ENCODE results near the gene SPDYE4. TPM values are rescaled to one million over a fixed set of nuclear protein-coding genes. Genes with fewer than 3 reads are reported as not detected.

The SPDYE4 gene
- total RNA-seq, 1 donor from 2014 or later: not detected

DNA sequence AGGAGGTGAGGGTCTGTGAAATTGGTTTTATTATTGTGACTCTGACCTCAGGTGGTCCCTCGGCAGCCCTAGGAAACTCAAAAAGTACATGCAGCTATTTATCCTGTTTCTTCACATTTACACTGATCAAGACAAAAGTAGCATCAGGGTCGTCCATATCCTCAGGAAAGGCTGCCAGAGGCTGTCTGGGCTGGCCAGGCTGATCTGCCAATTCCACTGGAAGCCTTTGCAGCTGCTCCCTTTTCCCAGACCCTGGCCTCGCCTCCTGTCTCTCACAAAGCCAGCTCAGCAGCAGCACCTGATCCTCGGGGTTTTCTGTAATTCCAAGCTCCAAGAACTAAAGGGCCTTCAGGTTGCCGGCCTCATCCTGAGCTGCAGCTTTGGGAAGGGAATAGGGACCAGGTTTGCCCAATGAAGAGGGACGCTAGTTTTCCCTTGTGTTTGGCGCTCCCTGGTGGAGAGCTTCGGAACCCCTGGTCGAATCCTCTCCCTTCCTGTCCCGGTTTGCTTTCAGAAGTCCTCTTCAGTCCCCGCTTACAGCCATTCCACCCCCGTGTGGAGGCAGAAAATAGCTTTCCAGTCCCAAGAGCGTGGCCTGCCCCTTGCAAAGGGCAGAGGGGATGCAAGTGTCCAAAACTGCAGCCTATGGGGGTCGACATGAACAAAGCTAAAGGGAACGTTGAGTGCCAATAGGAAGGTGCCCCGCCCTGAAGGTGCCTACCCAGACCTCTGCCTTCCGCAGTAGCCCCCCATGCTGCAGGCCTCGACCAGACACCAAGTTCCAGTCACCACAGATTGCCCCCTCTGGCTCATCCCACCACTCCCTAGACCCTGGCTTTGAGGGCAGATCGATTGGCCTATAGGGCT lies 27.4 kb upstream of the SPDYE4 start:
- peak; percentile 25 for DNase-seq (ENCODE audit: extremely low read depth, low read depth, low spot score)

DNA sequence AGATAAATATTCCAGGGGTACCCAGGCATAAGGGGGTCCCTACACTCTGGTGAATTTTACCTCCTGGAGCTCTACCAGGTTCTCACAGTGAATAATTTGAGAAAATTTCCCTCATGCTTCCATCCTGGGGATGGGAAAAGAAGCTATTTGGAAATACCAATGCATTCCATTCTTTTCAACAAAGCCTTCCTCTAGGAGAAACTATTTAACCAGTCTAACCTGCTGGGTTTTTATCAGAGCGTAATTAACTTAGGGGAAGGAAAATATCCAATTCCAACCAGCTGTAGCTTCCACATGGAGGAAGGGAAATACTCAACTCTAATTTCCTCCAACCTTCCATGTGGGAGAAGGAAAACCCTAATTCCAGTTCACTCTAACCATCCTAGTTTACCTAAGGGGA lies 23.8 kb upstream of the SPDYE4 start:
- DNase-seq (ENCODE audit: extremely low read depth, low read depth, low spot score): no peak

DNA sequence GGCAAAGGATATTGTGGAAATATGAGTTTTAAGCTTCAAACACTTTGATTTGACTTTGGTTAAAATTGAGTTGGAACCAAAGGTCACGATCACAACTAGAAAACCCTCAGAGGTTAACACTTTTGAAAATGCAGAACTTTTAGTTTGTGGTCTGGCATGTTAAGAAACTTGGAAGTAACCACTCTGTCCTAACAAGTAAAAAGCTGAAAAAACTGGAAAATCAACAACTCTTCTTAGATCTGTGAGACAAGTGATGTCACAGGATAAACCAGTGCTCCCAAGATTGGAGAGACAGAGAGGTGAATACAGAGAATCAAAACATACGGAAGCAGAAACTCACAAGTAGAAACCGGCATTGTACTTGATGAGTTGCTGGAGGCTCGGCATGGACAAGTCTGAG lies 23.4 kb upstream of the SPDYE4 start:
- no peak for DNase-seq (ENCODE audit: extremely low read depth, low read depth, low spot score)

DNA sequence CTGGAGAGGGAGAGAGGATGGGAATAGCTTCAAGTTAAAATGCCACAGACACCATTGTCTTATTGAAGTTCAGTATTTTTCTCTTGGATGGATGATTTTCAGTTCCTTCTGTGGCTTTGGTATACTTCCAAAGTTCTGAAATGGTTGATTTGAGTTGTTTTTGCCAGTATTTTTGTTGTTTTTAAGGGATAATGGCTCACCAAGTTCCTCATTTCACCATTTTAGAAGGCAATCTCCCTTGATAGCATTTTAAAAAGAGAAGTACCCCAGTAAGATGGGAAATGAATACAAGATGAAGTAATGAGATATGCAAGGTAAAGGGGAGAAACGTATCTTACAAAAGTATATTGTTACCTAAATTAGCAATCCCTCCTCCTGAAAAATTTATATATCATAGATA lies 18.5 kb upstream of the SPDYE4 start:
- DNase-seq (ENCODE audit: extremely low read depth, low read depth, low spot score): no peak

DNA sequence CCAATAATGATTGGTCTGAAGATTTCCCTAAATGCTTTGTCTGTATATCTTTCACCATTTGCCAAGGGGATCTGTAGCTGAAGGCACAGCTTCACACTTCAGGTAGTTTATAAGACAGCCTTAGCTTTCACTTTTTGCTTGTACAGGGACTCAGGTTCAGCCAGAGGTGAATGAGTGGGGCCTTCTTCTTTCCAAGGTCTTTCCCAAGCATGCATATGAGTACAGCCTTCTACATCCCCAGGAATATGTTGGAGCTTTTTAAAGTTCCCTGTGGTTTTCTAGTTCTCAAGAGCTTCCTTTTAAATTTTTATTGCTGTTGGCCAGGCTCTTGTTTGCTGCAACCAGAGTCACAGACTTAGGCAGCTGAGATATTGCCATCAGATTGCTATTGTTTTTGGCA lies 17.9 kb upstream of the SPDYE4 start:
- DNase-seq (ENCODE audit: extremely low read depth, low read depth, low spot score): no peak

DNA sequence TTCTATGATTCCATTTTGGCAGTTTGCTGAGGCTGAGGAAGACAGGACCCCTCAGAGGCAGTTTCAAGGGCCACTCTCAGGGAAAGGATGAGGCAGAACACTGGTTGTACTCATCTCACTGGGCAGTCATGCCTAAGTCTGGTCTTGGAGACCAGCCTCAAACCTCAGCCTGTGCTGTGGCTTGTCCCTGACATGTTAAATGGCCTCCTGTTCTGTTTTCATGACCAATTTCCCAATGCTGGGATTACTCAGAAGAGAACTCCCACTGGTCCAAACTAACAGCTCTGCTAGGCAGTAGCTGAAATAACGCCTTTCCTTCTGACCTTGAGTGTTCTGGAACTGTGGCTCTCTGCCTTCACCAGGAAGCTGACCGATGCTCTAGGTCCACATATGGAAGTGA lies 8.4 kb upstream of the SPDYE4 start:
- DNase-seq (ENCODE audit: extremely low read depth, low read depth, low spot score): no peak

DNA sequence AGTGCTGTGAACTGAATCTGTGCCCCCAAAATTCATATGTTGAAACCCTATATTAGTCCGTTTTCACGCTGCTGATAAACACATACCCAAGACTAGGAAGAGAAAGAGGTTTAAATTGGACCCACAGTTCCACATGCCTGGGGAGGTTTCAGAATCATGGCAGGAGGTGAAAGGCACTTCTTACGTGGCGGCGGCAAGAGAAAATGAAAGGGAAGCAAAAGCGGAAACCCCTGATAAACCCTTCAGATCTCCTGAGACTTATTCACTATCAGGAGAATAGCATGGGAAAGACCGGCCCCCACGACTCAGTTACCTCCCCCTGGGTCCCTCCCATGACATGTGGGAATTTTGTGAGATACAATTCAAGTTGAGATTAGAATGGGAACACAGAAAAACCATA lies 3.7 kb upstream of the SPDYE4 start:
- no peak for DNase-seq (ENCODE audit: extremely low read depth, low read depth, low spot score)

DNA sequence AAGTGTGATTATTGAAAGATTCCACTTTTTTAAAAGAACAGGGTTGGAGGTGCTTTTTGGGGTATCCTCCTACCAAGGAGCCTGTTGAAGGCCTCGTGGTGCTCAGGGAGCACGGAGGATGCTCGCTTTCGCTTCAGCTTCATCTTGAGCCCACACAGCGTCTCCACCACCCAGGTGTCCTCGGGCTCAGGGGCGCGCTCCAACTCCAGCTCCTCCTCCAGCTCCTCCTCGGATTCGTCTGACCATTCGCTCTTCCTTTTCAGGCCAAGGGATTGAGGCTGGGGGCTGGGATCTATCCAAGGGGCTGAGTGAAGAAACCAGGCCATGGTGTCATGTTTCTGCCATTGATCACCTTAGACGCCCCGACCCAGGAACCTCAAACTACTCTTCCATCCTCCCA lies 1.2 kb downstream of the SPDYE4 start:
- no peak for DNase-seq (ENCODE audit: extremely low read depth, low read depth, low spot score)

DNA sequence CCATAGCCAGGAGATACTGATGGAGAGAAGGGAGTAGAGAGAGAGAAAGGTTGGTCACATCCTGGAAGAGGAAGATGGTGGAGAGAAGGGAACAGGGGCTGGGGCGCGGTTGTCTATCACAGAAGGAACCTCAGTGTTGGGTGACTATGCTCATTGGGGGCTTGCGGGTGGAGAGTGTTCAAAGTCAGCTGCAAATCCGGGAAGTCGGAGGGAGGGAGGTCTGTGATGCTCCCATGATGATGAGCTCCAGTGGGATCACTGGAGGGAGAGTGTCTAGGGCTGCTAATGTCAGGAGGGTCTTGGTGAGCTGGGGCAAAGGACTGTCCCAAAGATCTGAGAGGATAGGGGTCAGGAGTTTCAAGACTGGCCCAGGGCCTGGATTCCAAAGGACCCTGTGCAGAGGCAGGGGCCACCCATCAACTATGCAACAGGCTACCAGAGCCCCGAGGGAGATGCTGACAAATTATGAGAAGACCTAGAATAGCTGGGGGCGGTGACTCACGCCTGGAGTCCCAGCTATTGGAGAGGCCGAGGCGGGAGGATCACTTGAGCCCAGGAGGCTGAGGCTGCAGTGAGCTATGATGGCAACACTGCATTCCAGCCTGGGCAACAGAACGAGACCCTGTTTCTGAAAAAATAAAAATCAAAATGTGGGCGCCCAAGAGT lies 2.6 kb downstream of the SPDYE4 start:
- DNase-seq (ENCODE audit: extremely low read depth, low read depth, low spot score): no peak

DNA sequence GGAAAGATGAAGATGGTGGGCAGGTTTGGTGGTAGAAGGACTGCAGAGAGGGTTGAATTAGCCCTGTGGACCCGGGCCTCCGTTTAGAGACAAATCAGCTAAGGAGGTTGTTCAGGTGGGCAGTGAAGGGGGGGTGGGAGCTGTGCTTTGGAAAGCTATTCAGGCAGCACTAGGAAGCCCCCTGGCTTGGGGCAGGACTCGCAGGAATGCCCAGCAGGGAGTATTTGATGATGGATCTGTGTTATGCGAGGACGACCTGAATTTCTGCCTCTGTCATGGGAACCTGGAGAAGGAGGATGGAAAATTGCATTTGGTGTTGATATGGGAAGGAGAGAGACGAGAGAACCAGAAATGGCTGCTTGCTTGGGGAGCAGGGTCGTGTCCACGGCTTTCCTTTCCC lies 3.5 kb downstream of the SPDYE4 start:
- no peak for DNase-seq (ENCODE audit: extremely low read depth, low read depth, low spot score)

DNA sequence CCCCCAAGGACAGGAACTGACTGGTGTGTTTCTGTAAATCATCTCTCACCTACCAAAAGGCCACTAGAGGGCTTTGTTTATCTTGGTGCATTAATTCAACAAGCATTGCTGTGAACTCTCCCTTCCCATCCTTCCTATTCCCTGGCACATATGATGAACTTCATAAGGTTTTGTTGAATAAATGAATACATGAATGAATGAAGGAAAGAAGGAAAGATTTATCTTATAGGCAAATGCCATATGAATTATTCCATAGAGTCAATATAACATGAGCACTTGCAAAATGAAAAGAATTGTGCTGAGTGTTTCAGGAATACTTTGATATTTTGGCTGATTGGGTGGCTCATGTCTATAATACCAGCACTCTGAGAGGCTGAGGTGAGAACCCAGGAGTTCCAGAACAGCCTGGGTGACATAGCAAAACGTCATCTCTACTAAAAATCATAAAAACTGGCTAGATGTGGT lies 4.3 kb downstream of the SPDYE4 start:
- no peak for DNase-seq (ENCODE audit: extremely low read depth, low read depth, low spot score)

DNA sequence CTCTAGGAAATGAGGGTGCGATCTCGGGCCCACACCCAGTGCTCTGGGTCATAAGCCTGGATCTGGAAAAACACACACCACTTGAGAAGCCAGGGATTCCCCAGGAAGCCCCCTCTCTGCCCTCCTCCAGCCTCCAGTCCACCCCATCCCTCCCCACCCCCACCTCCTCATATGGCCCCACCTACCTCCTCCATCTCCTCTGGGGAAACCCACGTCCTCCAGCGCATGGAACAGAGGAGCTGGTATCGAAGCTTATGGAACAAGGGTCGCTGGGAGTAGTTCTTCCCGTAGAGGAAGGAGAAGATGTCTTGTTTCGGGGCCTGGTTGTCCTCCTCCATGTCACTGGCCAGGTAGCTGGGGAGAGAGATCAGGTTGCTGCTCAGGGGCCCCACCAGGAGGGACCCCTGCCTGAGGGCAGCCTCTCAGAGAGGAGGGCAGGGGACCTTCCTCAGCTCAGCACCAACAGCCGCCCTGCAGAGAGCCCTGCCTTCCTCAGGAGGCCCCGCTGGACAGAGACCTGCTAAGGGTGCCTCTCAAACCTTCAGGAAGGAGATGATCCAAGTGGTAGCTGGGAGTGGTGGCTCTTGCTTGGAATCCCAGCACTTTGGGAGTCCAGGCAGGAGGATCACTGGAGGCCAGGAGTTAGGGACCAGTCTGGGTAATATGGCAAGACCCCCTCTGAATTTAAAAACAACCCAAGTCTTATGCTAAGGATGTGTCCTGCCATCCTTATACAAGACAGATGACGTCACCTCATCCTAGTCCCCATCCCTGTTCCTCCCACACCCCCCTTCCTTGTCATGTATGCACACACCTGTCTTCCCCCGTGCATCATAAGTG lies 5.0 kb downstream of the SPDYE4 start:
- DNase-seq (ENCODE audit: extremely low read depth, low read depth, low spot score): no peak

DNA sequence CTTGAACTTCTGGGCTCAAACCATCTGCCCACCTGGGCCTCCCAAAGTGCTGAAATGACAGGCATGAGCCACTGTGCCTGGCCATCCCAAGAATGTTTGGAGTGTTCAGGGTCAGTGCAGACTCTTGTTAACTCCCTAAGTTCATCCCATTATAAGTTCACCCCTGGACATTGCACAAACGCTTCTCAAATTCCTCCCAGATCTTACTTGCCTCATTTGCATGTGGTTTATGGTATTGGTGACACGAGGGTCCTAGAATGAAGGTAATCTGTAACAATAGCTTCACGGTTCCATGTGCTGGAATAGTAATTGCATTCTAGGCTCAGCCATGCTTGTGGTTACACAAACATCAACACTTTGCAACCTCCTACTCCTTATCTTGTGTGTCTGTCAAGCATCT lies 8.7 kb downstream of the SPDYE4 start:
- DNase-seq (ENCODE audit: extremely low read depth, low read depth, low spot score): no peak

DNA sequence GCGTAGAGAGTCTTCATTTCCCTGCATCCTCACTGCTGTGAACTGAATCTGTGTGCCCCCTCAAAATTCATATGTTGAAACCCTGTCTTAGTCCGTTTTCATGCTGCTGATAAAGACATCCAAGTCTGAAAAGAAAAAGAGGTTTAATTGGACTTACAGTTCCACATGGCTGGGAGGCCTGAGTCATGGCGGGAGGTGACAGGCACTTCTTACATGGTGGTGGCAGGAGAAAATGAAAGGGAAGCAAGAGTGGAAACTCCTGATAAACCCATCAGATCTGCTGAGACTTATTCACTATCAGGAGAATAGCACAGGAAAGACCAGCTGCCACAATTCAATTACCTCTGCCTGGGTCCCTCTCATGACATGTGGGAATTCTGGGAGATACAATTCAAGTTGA lies 10.6 kb downstream of the SPDYE4 start:
- no peak for DNase-seq (ENCODE audit: extremely low read depth, low read depth, low spot score)

DNA sequence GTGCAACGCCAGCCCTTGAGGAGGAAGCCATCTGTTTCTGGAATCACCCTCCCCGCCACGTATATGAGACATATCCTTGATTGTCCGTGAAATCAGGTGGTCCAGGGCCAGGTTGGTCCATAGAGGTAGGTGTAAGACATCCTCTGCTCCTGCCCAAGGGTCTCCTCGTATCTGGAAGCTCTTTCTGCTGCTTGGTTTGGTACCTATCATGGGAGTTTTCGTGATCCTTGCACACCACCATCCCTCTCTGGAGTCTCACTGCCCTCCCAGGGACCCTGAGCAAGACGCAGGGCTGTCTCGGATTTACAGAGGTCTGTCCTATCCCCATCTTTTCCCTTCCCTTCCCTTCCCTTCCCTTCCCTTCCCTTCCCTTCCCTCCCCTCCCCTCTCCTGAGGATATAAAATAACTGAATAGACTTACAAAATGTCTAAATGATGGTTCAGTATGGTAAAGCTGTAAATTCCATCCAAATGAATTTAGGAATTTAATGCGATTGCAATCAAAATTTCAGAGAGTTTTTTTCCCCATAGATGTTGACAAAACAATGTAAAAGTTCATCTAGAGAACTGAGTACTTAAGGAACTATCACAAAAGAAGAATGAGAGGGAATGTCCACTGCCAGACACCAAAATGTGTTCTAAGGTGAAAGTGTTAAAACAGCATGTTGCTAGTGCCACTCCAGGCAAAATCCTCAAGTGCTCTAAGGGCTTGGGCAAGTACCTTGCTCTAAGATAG lies 11.7 kb downstream of the SPDYE4 start:
- no peak for DNase-seq (ENCODE audit: extremely low read depth, low read depth, low spot score)

DNA sequence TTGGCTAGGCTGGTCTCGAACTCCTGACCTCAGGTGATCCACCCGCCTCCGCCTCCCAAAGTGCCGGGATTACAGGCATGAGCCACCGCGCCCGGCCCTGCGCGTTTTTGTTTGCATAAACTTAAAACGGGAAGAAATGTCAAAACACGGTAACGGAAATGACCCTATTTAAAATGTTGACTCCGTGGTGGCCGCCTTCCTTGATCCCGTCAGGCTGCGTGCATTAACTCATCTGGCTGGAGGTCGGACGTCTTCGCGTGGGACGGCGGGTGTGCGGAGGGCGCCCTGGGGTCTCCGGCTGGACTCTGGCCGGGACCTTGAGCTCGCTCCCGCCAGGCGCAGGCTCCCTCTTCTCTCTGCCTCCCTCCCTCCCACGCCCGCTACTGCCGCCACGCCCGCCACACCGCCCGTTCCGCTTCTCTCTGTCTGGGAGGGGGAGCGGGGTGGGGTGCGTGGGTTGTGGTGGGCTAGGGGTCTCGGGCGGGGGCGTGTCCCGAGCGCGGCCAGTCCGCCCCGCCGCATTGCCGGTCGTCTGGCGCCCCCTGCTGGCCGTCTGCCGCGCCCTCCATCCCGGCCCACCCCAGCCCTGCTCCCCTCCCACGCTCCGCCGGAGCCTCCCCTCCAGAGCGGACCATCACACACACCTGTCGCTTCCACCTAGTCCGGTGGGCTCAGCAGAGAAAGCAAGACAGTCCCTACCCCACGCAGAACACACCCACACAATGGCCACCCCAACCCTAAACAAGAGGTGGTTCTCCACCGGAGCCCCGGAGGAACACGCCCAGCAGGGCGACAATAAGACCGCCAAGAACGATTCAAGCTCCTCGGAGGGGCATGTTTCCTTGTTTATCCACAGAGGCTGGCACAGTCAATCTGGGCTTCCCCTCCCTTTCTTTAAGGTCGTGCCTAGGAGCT lies 12.5 kb downstream of the SPDYE4 start:
- DNase-seq (ENCODE audit: extremely low read depth, low read depth, low spot score): no peak

DNA sequence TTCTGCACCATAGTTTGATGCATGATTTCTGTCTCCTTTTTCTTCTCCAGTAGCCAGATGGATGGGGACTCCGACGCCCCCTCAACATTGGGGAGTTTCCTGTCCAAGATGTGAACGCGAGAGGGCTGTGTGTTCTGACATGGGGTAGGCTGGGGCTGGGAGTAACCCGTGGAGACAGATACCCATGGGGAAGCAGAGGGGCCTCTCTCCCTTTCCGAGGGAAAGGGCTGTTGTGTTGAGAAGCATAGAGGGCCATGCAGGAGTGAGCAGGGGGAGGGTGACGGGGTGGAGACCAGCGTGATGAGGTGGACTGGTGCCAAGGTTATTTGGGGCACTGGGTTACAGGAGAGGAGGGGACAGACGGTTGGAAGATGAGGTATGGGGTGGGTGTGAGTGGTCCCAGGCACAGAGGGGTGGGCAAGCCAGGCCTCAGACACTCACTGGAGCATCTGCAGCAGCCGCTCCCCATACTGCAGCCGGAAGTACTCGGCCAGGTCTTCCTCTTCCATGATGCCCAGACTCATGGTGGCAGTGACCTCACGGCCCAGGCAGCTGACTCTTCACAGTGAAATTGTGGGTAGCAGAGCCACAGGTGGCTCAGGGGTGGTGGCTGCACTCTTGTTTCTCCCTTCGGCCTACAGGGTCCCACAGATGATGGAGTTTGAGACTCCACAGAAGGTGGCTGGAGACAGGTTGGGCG lies 14.1 kb downstream of the SPDYE4 start:
- DNase-seq (ENCODE audit: extremely low read depth, low read depth, low spot score): no peak

DNA sequence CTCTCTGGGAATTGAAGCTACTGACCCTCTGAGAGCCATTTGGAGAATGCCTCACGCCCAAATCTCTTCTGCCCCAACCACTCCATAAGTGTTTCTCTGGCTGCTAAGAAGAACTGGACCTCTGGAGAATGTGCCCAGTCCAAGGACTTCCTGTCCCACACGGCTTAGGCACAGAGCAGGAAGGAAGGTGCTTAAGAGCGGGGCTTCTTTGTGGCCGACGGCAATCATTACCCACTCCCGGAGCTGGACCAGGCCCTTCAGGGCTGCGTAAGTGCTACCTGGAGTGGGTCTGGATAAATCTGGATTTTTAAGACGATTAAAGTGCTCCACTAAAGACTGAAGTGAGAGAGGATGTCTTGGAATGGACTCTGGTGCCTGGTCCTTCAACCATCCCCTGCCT lies 15.5 kb downstream of the SPDYE4 start:
- no peak for DNase-seq (ENCODE audit: extremely low read depth, low read depth, low spot score)

DNA sequence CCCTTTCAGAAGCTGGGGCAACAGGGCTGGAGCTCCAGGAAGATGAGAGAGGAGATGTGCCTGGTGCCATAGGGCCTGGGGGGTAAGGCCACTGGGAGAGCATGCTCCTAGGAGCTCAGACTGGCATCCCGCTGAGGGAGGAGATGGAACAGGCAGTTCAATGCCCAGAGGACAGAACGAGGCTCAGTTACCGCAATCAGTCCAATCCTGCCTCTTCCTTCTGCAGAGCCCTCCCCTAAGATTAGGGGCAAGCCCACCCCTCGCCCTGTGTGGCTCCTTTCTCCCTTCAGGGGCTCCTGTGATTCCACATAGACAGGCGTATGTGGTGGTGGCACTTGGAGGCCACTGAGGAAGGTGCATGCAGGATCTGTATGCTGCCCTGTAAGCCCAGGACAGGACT lies 16.1 kb downstream of the SPDYE4 start:
- DNase-seq (ENCODE audit: extremely low read depth, low read depth, low spot score): no peak
